Measurements from ENCODE around the gene FAM209B. TPM values are rescaled to one million over a fixed set of nuclear protein-coding genes. Genes with fewer than 3 reads are reported as not detected.
"Not testable (repeated sequence)": the region's sequence is repeated elsewhere in the genome, so short reads cannot be mapped to it uniquely, and the experiment has no call there.

FAM209B gene
- total RNA-seq, 1 experiment from 2014 or later, result not detected

DNA sequence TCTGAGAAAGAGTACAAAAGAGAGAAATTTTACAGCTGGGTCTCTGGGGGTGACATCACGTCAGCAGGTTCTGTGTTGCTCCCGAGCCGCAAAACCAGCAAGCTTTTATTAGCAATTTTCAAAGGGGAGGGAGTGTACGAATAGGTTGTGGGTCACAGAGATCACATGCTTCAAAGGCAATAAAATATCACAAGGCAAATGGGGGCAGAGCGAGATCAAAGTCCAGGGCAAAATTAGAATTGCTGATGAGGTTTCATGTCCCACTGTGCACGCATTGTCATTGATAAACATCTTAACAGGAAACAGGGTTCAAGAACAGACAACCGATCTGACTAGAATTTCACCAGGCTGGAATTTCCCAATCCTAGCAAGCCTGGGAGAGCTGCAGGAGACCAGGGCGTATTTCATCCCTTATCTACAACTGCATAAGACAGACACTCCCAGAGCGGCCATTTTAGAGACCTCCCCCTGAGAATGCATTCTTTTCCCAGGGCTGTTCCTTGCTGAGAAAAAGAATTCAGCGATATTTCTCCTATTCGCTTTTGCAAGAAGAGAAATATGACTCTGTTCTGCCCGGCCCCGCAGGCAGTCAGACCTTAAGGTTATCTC lies 12.2 kb upstream of the FAM209B start:
- not testable (repeated sequence) for H3K9me3 ChIP-seq, H3K27me3 ChIP-seq, H3K4me3 ChIP-seq, DNase-seq
- H3K36me3 ChIP-seq, result peaks cover 51% of the 10 kb centered on the region

DNA sequence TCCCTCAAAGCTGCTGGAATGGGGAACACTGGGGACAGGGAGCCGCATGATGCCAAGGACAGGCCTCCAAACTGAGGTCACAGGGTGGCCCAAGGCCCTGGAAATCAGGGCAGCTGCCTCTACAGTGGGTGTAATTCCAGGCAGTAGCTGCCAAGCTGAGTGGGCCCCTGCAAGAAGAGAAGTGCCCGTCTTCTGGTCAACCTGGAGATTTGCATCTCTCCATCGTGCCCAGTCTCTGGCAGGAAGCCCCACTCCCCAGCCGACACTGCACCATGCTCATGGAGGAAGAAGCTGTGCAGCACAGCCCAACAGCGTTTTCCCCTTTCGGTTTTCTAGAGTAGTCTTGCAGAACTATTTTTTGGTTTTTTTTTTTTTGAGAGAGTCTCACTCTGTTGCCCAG lies 10.7 kb upstream of the FAM209B start:
- Histone ChIP-seq H3K36me3 (peaks cover 37% of the 10 kb centered on the region), H3K9me3 (no peaks in the 10 kb centered on the region), H3K4me3 (no peak overlapping the region), H3K27me3 (no peaks in the 10 kb centered on the region)
- no peak for DNase-seq

DNA sequence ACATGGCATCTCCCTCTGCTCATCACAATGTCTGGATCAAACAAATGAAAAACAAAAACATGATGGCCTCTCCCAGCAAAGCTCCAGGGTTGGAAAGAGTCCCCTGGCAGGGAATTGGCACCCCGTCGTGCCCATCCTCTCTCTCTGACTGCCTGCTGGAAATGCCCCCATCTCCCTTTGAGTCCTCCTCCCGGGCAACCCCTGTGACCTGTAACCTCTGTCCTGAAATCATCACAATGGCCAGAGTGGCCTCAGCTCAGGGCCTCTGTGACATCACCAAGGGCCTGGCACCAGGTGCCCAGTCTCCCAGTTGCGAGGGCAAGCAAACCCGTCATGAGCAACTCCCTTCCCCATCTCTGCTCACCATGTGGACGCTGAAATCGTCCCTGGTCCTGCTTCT lies 8.6 kb upstream of the FAM209B start, which contains the start of gene FAM209A:
FAM209A (plus strand) TSS at position 301 of the 400 bp plus-strand sequence; CDS start at position 366, 65 bp downstream.
- not testable (repeated sequence) for H3K4me3 ChIP-seq, DNase-seq, H3K27me3 ChIP-seq, H3K9me3 ChIP-seq
- H3K36me3 ChIP-seq, result peaks cover 17% of the 10 kb centered on the region

DNA sequence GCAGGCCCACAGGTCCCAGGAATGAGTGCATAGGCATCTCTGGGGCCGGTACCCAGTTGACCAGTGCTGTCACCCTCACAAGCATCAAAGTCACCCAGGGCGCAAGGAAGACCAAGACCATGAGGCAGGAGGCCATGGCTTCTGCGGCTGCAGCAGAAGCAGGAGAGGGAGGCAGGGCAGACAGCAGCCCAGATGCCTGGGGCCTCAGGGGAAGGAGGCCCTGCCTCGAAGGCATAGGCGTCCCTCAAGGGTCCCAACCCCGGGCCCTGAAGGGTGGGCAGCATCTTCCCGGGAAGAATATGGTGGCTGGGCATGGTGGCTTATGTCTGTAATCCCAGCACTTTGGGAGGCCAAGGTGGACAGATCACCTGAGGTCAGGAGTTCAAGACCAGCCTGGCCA lies 5.5 kb upstream of the FAM209B start:
- Histone ChIP-seq H3K9me3 (no peaks in the 10 kb centered on the region), H3K4me3 (no peak overlapping the region), H3K36me3 (no peaks in the 10 kb centered on the region), H3K27me3 (no peaks in the 10 kb centered on the region)
- DNase-seq, result no peak

DNA sequence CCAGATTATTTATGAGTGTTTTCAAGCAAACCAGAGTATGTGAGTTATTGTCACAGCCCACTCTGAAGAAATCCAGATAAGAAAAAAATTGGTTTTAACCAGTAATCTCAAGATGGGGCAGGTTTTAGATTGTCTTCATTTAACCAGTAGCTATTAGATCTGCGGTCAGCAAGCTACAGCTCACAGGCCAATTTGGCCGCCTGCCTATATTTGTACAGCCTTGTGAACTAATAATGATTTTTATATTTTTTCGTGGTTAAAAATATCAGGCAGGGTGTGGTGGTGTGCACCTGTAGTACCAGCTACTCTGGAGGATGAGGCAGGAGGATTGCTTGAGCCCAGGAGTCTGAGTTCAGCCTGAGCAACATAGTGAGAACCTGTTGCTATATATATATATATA lies 5.0 kb downstream of the FAM209B start:
- H3K27me3 ChIP-seq, result no peaks in the 10 kb centered on the region
- no peak for DNase-seq
- H3K4me3 ChIP-seq, result no peak overlapping the region
- H3K36me3 ChIP-seq, result no peaks in the 10 kb centered on the region
- no peaks in the 10 kb centered on the region for H3K9me3 ChIP-seq

DNA sequence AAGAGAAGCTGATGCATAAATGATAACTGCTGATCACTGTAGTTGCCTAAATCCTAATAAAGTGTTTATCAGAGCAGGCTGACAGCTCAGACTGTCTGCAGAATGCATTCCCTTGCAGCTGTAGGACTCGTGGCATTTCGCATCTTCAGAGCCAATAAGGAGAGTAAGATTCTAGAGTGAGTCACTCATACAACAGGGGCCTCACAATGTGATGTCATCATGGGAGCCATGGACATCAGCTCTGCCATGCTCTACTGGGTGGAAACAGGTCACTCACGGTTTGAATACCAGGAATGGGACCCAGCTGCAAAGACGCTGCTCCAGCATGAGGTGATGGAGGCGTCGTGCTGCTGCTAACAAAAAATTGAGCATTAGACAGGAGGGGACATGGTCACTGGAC lies 7.4 kb downstream of the FAM209B start:
- no peaks in the 10 kb centered on the region for H3K27me3 ChIP-seq
- H3K36me3 ChIP-seq, result no peaks in the 10 kb centered on the region
- H3K4me3 ChIP-seq, result no peak overlapping the region
- DNase-seq, result no peak
- no peaks in the 10 kb centered on the region for H3K9me3 ChIP-seq

DNA sequence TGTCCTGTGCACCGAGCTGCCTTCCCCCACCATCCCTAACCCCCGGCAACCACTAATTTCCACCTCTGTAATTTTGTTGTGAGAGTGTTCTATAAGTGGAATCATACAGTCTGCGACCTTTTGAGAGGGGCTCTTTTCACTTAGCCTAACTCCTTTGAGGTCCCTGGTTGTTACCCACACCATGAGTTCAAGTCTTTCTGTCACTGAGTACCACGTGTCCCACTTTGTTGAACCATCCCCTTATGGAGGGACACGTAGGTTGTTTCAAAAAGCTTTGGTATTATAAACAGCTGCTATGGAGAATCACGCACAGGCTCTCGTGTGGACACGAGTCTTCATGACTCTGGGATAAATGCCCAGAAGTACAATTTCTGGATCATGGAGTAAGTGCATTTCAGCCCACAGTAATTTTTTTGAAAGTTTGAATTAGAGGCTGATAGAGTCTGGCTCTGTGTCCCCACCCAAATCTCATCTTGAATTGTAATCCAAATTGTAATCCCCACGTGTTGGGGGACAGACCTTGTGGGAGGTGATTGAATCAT lies 9.5 kb downstream of the FAM209B start:
- no peaks in the 10 kb centered on the region for H3K9me3 ChIP-seq
- no peaks in the 10 kb centered on the region for H3K36me3 ChIP-seq
- DNase-seq, result no peak
- no peak overlapping the region for H3K4me3 ChIP-seq
- H3K27me3 ChIP-seq, result no peaks in the 10 kb centered on the region

DNA sequence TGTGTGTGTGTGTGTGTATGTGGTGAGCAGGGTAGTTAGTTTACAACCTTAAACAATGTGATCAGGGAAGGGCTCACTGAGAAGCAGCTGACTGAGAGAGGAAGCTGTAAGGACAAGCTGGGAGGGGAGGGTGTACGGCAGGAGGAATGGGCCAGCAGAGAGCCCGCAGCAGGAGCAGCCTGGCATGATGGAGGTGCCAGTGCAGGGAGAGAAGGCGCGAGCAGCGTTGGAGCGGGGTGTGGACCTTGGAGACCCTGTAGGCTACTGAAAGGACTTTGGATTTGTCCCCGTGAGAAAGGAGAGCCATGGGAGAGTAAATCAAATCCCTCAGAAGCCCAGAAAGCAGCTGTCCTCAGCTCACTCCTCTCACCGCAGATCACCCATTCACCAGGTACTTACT lies 18.5 kb downstream of the FAM209B start:
- Histone ChIP-seq H3K27me3 (no peaks in the 10 kb centered on the region), H3K4me3 (no peak overlapping the region), H3K9me3 (peaks cover 11% of the 10 kb centered on the region), H3K36me3 (no peaks in the 10 kb centered on the region)
- DNase-seq, result no peak

DNA sequence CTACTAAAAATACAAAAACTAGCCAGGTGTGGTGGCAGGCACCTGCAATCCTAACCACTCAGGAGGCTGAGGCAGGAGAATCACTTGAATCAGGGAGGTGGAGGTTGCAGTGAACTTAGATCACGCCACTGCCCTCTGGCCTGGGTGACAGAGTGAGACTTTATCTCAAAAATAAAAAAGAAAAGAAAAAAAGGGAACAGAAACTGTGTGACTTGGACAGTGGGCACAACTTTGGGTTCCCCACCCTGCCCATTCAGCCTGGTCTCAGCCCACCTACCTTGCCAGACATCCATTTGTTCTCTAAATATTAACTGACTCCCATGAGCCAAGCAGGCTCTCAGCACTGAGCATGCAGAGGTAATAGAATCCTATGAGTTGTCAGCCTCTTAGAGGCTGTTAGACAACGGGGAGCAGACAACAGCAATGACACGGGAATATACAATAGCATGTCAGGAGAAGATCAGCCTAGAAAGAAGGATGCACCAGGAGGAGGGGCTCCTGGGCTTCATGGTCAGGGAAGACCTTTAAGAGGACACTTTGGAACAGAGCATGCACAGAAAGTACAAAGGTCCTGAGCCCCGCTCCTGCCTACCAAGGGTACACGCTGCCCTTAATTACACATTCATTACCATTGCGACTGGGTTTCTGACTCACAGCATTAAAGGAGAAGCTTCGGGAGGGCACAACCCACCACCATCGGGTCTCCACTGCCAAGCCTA lies 20.0 kb downstream of the FAM209B start:
- DNase-seq, result no peak
- Histone ChIP-seq H3K27me3 (no peaks in the 10 kb centered on the region), H3K9me3 (peaks cover 11% of the 10 kb centered on the region)

DNA sequence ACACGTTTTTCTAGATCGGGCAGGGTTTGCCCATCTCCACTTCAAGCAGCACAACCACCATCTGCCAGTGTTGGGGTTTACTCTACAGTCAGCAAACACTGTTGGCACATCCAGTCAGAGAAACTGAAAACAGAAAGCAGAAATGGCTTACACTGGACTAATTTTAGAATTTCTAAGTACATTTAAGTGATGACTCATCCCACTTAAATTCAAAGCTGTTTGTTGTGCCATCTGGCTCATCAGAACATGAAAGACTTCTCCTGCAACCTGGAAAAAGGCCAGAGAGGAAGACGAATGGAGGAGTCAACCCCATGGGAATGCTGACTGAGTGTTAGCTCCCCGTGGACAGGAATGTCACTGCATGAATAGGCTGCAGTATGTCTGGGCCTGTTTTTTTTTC lies 21.8 kb downstream of the FAM209B start:
- peak; percentile 86 for DNase-seq
- peaks cover 3% of the 10 kb centered on the region for H3K9me3 ChIP-seq

More for the DNA sequence above, 20.0 kb downstream of the FAM209B start:
- H3K4me3 ChIP-seq, result no peak overlapping the region
- H3K36me3 ChIP-seq, result no peaks in the 10 kb centered on the region

DNA sequence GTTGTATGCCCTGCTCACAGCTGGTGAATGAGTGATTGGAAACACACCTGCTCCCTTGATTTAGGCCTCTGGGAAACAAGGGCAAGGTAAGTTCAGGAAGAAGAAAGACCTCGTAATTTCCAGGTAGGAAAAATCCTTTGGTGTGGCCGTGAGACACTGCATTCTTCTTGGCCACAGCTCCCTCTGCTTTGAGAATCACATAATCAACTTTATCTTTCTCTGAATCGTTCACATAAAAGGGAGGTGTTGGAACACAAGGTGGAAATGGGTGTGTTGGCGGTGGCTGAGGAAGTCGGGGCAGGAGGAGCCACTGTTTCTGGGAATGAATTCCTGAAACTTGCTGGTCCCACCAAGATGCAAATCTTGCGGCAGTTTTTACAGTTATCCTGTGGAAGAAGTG lies 25.9 kb downstream of the FAM209B start:
- H3K36me3 ChIP-seq, result no peaks in the 10 kb centered on the region
- no peak overlapping the region for H3K4me3 ChIP-seq
- DNase-seq, result no peak
- H3K27me3 ChIP-seq, result no peaks in the 10 kb centered on the region
- H3K9me3 ChIP-seq, result peaks cover 3% of the 10 kb centered on the region

More for the DNA sequence above, 21.8 kb downstream of the FAM209B start:
- H3K4me3 ChIP-seq, result no peak overlapping the region
- no peaks in the 10 kb centered on the region for H3K36me3 ChIP-seq
- no peaks in the 10 kb centered on the region for H3K27me3 ChIP-seq

DNA sequence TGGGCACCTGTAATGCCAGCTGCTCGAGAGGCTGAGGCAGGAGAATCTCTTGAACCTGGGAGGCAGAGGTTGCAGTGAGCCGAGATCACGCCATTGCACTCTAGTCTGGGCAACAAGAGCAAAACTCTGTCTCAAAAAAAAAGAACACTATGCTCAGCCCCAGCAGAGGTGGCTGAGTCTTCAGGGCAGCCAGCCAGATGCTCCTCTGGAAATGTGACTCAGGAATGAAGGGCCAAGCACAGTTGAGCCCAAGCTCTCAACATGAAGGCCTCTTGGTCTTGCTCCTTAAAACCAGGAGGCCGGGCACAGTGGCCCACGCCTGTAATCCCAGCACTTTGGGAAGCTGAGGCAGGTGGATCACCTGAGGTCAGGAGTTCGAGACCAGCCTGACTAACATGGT lies 31.5 kb downstream of the FAM209B start:
- H3K9me3 ChIP-seq, H3K27me3 ChIP-seq, H3K4me3 ChIP-seq, H3K36me3 ChIP-seq: not testable (repeated sequence)
- DNase-seq, result peak; percentile 65

DNA sequence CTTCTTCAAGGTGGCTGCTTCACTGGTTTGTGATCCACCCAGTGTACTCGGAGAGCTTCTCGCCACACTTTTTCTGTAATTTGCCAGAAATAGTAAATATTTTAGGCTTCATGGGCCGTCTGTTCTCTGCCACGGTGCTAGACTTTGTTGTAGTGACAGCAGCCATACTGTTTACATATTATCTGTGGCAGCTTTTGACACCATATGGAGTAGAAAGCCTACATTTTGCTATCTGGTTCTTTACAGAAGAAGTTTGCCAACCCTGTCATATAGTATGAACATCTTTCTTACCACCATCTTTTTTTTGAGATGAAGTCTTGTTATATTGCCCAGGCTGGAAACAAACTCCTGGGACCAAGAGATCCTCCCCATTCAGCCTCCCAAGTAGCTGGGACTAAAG lies 32.5 kb downstream of the FAM209B start:
- DNase-seq, result no peak
- Histone ChIP-seq H3K36me3 (no peaks in the 10 kb centered on the region), H3K9me3 (0 out of 2 replicates have a peak, but pooled peaks cover 3% of the 10 kb centered on the region), H3K27me3 (no peaks in the 10 kb centered on the region), H3K4me3 (no peak overlapping the region)

DNA sequence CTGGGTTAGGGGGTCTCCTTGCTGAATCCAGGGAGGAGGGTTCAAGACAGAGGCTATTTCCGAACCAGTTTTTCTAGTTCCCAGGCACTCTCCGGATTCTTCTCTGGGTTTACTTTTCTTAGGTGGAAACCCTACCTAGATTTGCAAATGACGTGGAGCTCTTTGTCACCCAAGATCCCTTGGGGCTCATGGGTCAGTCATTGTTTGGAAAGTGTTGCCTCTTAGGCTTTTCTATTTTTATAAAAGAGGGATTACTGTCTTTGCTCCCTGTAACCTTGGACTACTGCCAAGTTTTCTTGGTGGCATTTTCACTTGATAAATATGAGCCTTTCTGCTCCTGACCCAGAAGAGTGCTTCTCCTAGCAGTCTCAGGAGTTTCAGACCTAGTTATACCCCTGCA lies 33.6 kb downstream of the FAM209B start:
- H3K36me3 ChIP-seq, result no peaks in the 10 kb centered on the region
- H3K9me3 ChIP-seq, result 0 out of 2 replicates have a peak, but pooled peaks cover 4% of the 10 kb centered on the region
- no peak overlapping the region for H3K4me3 ChIP-seq
- no peak for DNase-seq
- H3K27me3 ChIP-seq, result no peaks in the 10 kb centered on the region

DNA sequence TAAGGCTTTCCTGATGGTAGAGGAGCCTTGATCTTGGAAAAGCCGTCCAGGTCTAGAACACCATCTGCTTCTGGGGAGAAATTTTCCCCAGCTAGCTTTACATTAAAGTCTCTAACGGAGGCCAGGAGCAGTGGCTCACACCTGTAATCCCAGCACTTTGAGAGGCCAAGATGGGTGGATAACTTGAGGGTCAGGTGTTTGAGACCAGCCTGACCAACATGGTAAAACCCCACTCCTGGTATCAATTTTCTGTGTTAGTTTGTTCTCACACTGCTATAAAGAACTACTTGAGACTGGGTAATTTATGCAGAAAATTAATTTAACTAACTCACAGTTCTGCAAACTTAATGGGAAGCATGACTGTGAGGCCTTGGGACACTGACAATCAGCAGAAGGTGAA lies 37.8 kb downstream of the FAM209B start:
- DNase-seq, result no peak
- Histone ChIP-seq H3K36me3 (no peaks in the 10 kb centered on the region), H3K4me3 (no peak overlapping the region), H3K9me3 (0 out of 2 replicates have a peak, but pooled peaks cover 4% of the 10 kb centered on the region), H3K27me3 (no peaks in the 10 kb centered on the region)

DNA sequence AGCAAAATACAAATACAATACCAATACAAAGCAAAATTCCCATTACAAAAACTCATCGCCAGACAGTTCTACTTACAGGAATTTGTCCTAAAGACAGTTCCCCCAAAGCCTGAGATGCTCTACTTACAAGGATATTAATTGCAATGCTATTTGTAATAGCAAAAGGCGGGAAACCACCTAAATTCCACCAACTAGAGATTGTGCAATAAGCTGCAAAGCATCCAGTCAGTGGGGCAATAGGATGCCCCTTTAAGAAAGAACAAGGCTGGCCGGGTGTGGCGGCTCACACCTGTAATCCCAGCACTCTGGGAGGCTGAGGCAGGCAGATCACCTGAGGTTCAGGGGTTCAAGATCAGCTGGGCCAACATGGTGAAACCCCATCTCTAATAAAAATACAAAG lies 39.1 kb downstream of the FAM209B start:
- no peaks in the 10 kb centered on the region for H3K27me3 ChIP-seq
- H3K36me3 ChIP-seq, result no peaks in the 10 kb centered on the region
- DNase-seq, result no peak

DNA sequence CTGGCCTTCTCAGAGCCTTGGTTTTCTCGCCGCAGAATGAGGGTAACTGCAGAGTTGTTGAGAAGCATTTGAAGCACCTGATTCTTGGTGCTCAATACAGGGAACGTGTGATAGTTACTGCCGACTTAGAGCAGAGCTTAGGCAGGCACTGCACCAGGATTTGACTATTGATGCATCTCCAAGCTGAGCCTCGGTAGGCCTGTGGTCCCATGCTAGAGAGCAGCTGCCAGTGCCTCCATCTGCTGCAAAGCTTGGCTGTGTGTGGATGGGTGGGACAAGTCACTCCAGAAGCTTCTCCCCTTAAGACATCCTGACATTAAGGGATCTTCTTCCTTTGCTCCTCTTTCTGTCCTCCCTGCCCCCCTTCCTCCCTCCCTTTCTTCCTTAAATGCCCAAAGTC lies 40.9 kb downstream of the FAM209B start:
- Histone ChIP-seq H3K36me3 (no peaks in the 10 kb centered on the region), H3K4me3 (no peak overlapping the region), H3K9me3 (0 out of 2 replicates have a peak, but pooled peaks cover 4% of the 10 kb centered on the region), H3K27me3 (no peaks in the 10 kb centered on the region)
- DNase-seq, result no peak

More for the DNA sequence above, 39.1 kb downstream of the FAM209B start:
- Histone ChIP-seq H3K9me3 (0 out of 2 replicates have a peak, but pooled peaks cover 4% of the 10 kb centered on the region), H3K4me3 (no peak overlapping the region)

Measured in MG63 (cell line).